ENCODE data around the gene ABHD17B.

Gene ABHD17B

GRCh38 chr9:71897577-71897976 is 13.4 kb downstream of the ABHD17B start:
- no peak overlapping the region for H4K12ac ChIP-seq (ENCODE audit: low read depth, low read length)
- no peaks in the 10 kb centered on the region for H3K27me3 ChIP-seq (ENCODE audit: insufficient read depth, low read length)
- H3K9me3 ChIP-seq (ENCODE audit: insufficient read depth, low read depth, low read length): no peaks in the 10 kb centered on the region
- H3K4me2 ChIP-seq (ENCODE audit: low read length): no peak overlapping the region
- no CpG with 5 or more reads among the region's 1 CpG for WGBS (ENCODE audit: extremely low coverage, insufficient coverage, insufficient read length)
- peaks cover 3% of the 10 kb centered on the region for H3K79me2 ChIP-seq (ENCODE audit: control insufficient read depth, insufficient read depth, low read length, poor library complexity)
- no peak overlapping the region for H3K18ac ChIP-seq (ENCODE audit: low read length)
- no peaks in the 10 kb centered on the region for H3K79me1 ChIP-seq (ENCODE audit: low read length)
- H2AFZ ChIP-seq (ENCODE audit: insufficient read depth, low read length, poor library complexity): no peak overlapping the region
- H3K4me3 ChIP-seq (ENCODE audit: low read depth, low read length): no peak overlapping the region
- H3K23ac ChIP-seq (ENCODE audit: low read length): no peak overlapping the region
- DNase-seq: no peak
- H3K27ac ChIP-seq (ENCODE audit: low read depth, low read length): no peak overlapping the region
- no peak overlapping the region for H3K4ac ChIP-seq (ENCODE audit: low read depth, low read length)
- no peak overlapping the region for H3K14ac ChIP-seq (ENCODE audit: low read length)
- no peak overlapping the region for H3K9ac ChIP-seq (ENCODE audit: low read length)
- H3K36me3 ChIP-seq (ENCODE audit: control insufficient read depth in 1 of 2, insufficient read depth in 2 of 2, low read length in 2 of 2): peaks cover 0 to 2% of the 10 kb centered on the region in 2 experiments
- H2BK120ac ChIP-seq (ENCODE audit: insufficient read depth, low read length, poor library complexity): no peak overlapping the region
- no peak overlapping the region for H2AK5ac ChIP-seq (ENCODE audit: low read length)
- H4K91ac ChIP-seq (ENCODE audit: low read depth, low read length): no peak overlapping the region
- no peak overlapping the region for H4K8ac ChIP-seq (ENCODE audit: low read depth, low read length)
- H2BK5ac ChIP-seq (ENCODE audit: low read depth, low read length, poor library complexity): no peak overlapping the region
- H3K4me1 ChIP-seq (ENCODE audit: control insufficient read depth in 1 of 2, insufficient read depth in 2 of 2, low read length in 2 of 2): no peaks in the 10 kb centered on the region
- no peak overlapping the region for H2BK12ac ChIP-seq (ENCODE audit: low read length)

- Histone ChIP-seq H3K14ac (ENCODE audit: low read length) (no peak overlapping the region), H2BK12ac (ENCODE audit: low read length) (no peak overlapping the region)
These were observed 14.2 kb downstream of the ABHD17B start for GRCh38 chr9:71896761-71897160.

GRCh38 chr9:71895955-71896354 is 15.0 kb downstream of the ABHD17B start:
- H3K14ac ChIP-seq (ENCODE audit: low read length): no peak overlapping the region
- no peak overlapping the region for H3K4ac ChIP-seq (ENCODE audit: low read depth, low read length)
- no peaks in the 10 kb centered on the region for H3K9me3 ChIP-seq (ENCODE audit: insufficient read depth, low read depth, low read length)
- H3K18ac ChIP-seq (ENCODE audit: low read length): no peak overlapping the region
- no peak overlapping the region for H2BK12ac ChIP-seq (ENCODE audit: low read length)
- no peak overlapping the region for H4K12ac ChIP-seq (ENCODE audit: low read depth, low read length)
- H3K27ac ChIP-seq (ENCODE audit: low read depth, low read length): no peak overlapping the region
- H3K9ac ChIP-seq (ENCODE audit: low read length): no peak overlapping the region
- H3K4me1 ChIP-seq (ENCODE audit: control insufficient read depth in 1 of 2, insufficient read depth in 2 of 2, low read length in 2 of 2): no peaks in the 10 kb centered on the region
- no peak overlapping the region for H2AK5ac ChIP-seq (ENCODE audit: low read length)
- H3K27me3 ChIP-seq (ENCODE audit: insufficient read depth, low read length): no peaks in the 10 kb centered on the region
- H3K79me1 ChIP-seq (ENCODE audit: low read length): no peaks in the 10 kb centered on the region
- no peak overlapping the region for H3K4me2 ChIP-seq (ENCODE audit: low read length)
- no peak overlapping the region for H2BK120ac ChIP-seq (ENCODE audit: insufficient read depth, low read length, poor library complexity)
- no peak overlapping the region for H3K23ac ChIP-seq (ENCODE audit: low read length)
- H4K91ac ChIP-seq (ENCODE audit: low read depth, low read length): no peak overlapping the region
- peaks cover 3% of the 10 kb centered on the region for H3K79me2 ChIP-seq (ENCODE audit: control insufficient read depth, insufficient read depth, low read length, poor library complexity)
- no peak for DNase-seq
- H2AFZ ChIP-seq (ENCODE audit: insufficient read depth, low read length, poor library complexity): no peak overlapping the region
- no peak overlapping the region for H4K8ac ChIP-seq (ENCODE audit: low read depth, low read length)
- H2BK5ac ChIP-seq (ENCODE audit: low read depth, low read length, poor library complexity): no peak overlapping the region
- peaks cover 0 to 2% of the 10 kb centered on the region in 2 experiments for H3K36me3 ChIP-seq (ENCODE audit: control insufficient read depth in 1 of 2, insufficient read depth in 2 of 2, low read length in 2 of 2)
- H3K4me3 ChIP-seq (ENCODE audit: low read depth, low read length): no peak overlapping the region

More at GRCh38 chr9:71896761-71897160, 14.2 kb downstream of the ABHD17B start:
- Histone ChIP-seq H2AFZ (ENCODE audit: insufficient read depth, low read length, poor library complexity) (no peak overlapping the region), H3K4me1 (ENCODE audit: control insufficient read depth in 1 of 2, insufficient read depth in 2 of 2, low read length in 2 of 2) (no peaks in the 10 kb centered on the region), H3K79me1 (ENCODE audit: low read length) (no peaks in the 10 kb centered on the region), H3K18ac (ENCODE audit: low read length) (no peak overlapping the region), H3K23ac (ENCODE audit: low read length) (no peak overlapping the region), H3K79me2 (ENCODE audit: control insufficient read depth, insufficient read depth, low read length, poor library complexity) (peaks cover 3% of the 10 kb centered on the region), H3K27me3 (ENCODE audit: insufficient read depth, low read length) (no peaks in the 10 kb centered on the region), H4K91ac (ENCODE audit: low read depth, low read length) (no peak overlapping the region), H4K8ac (ENCODE audit: low read depth, low read length) (no peak overlapping the region), H4K12ac (ENCODE audit: low read depth, low read length) (no peak overlapping the region), H3K4ac (ENCODE audit: low read depth, low read length) (peak overlapping the region; percentile 75), H3K9ac (ENCODE audit: low read length) (no peak overlapping the region), H3K4me2 (ENCODE audit: low read length) (no peak overlapping the region), H2BK120ac (ENCODE audit: insufficient read depth, low read length, poor library complexity) (no peak overlapping the region), H2AK5ac (ENCODE audit: low read length) (no peak overlapping the region), H3K9me3 (ENCODE audit: insufficient read depth, low read depth, low read length) (no peaks in the 10 kb centered on the region), H3K27ac (ENCODE audit: low read depth, low read length) (no peak overlapping the region), H3K4me3 (ENCODE audit: low read depth, low read length) (no peak overlapping the region), H2BK5ac (ENCODE audit: low read depth, low read length, poor library complexity) (no peak overlapping the region), H3K36me3 (ENCODE audit: control insufficient read depth in 1 of 2, insufficient read depth in 2 of 2, low read length in 2 of 2) (peaks cover 0 to 2% of the 10 kb centered on the region in 2 experiments)
- no peak for DNase-seq

GRCh38 chr9:71895117-71895516 is 15.9 kb downstream of the ABHD17B start:
- H3K14ac ChIP-seq (ENCODE audit: low read length): no peak overlapping the region
- no peak overlapping the region for H4K8ac ChIP-seq (ENCODE audit: low read depth, low read length)
- H2BK5ac ChIP-seq (ENCODE audit: low read depth, low read length, poor library complexity): no peak overlapping the region
- no peaks in the 10 kb centered on the region for H3K9me3 ChIP-seq (ENCODE audit: insufficient read depth, low read depth, low read length)
- H3K27me3 ChIP-seq (ENCODE audit: insufficient read depth, low read length): no peaks in the 10 kb centered on the region
- no peaks in the 10 kb centered on the region for H3K4me1 ChIP-seq (ENCODE audit: control insufficient read depth in 1 of 2, insufficient read depth in 2 of 2, low read length in 2 of 2)
- no peak overlapping the region for H2BK12ac ChIP-seq (ENCODE audit: low read length)
- H3K4me3 ChIP-seq (ENCODE audit: low read depth, low read length): no peak overlapping the region
- H3K9ac ChIP-seq (ENCODE audit: low read length): no peak overlapping the region
- H3K36me3 ChIP-seq (ENCODE audit: control insufficient read depth in 1 of 2, insufficient read depth in 2 of 2, low read length in 2 of 2): peaks cover 0 to 2% of the 10 kb centered on the region in 2 experiments
- H3K4ac ChIP-seq (ENCODE audit: low read depth, low read length): no peak overlapping the region
- H3K27ac ChIP-seq (ENCODE audit: low read depth, low read length): no peak overlapping the region
- no peak overlapping the region for H3K18ac ChIP-seq (ENCODE audit: low read length)
- DNase-seq: no peak
- H3K23ac ChIP-seq (ENCODE audit: low read length): no peak overlapping the region
- no peak overlapping the region for H3K4me2 ChIP-seq (ENCODE audit: low read length)
- no peak overlapping the region for H4K12ac ChIP-seq (ENCODE audit: low read depth, low read length)
- H3K79me1 ChIP-seq (ENCODE audit: low read length): no peaks in the 10 kb centered on the region
- peaks cover 3% of the 10 kb centered on the region for H3K79me2 ChIP-seq (ENCODE audit: control insufficient read depth, insufficient read depth, low read length, poor library complexity)
- no peak overlapping the region for H2AFZ ChIP-seq (ENCODE audit: insufficient read depth, low read length, poor library complexity)
- no peak overlapping the region for H4K91ac ChIP-seq (ENCODE audit: low read depth, low read length)
- H2AK5ac ChIP-seq (ENCODE audit: low read length): no peak overlapping the region
- no peak overlapping the region for H2BK120ac ChIP-seq (ENCODE audit: insufficient read depth, low read length, poor library complexity)

Data from trophoblast cell (in vitro differentiated cells and primary cell).